ENCODE data around the gene CPNE4. TPM values are rescaled to one million over a fixed set of nuclear protein-coding genes. Genes with fewer than 3 reads are reported as not detected.

Gene CPNE4
- total and polyA plus RNA-seq, 9 of the 15 experiments (the other 6 are each of a cell fraction or from before 2014, with no cell fraction given) = not detected

DNA sequence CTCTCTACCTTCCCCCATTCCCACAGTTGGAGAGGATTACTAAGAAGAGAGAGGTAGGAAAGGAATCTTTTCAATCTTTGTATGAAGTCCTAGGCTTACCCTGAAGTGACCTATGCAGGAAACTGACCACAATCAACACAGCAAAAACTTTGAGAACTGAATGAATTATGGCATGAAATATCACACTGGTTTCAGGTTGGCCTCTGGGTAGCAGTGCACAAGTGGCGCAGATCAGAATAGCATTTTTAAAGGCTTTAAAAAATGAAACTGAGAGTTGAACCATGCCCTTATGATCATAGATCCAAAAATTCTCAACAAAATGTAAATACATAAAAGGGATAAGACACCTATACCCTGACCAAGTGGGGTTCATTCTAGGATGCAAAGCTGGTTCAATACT is 198.9 kb downstream of the CPNE4 start (continued):
- TF ChIP-seq, protein P1, sequence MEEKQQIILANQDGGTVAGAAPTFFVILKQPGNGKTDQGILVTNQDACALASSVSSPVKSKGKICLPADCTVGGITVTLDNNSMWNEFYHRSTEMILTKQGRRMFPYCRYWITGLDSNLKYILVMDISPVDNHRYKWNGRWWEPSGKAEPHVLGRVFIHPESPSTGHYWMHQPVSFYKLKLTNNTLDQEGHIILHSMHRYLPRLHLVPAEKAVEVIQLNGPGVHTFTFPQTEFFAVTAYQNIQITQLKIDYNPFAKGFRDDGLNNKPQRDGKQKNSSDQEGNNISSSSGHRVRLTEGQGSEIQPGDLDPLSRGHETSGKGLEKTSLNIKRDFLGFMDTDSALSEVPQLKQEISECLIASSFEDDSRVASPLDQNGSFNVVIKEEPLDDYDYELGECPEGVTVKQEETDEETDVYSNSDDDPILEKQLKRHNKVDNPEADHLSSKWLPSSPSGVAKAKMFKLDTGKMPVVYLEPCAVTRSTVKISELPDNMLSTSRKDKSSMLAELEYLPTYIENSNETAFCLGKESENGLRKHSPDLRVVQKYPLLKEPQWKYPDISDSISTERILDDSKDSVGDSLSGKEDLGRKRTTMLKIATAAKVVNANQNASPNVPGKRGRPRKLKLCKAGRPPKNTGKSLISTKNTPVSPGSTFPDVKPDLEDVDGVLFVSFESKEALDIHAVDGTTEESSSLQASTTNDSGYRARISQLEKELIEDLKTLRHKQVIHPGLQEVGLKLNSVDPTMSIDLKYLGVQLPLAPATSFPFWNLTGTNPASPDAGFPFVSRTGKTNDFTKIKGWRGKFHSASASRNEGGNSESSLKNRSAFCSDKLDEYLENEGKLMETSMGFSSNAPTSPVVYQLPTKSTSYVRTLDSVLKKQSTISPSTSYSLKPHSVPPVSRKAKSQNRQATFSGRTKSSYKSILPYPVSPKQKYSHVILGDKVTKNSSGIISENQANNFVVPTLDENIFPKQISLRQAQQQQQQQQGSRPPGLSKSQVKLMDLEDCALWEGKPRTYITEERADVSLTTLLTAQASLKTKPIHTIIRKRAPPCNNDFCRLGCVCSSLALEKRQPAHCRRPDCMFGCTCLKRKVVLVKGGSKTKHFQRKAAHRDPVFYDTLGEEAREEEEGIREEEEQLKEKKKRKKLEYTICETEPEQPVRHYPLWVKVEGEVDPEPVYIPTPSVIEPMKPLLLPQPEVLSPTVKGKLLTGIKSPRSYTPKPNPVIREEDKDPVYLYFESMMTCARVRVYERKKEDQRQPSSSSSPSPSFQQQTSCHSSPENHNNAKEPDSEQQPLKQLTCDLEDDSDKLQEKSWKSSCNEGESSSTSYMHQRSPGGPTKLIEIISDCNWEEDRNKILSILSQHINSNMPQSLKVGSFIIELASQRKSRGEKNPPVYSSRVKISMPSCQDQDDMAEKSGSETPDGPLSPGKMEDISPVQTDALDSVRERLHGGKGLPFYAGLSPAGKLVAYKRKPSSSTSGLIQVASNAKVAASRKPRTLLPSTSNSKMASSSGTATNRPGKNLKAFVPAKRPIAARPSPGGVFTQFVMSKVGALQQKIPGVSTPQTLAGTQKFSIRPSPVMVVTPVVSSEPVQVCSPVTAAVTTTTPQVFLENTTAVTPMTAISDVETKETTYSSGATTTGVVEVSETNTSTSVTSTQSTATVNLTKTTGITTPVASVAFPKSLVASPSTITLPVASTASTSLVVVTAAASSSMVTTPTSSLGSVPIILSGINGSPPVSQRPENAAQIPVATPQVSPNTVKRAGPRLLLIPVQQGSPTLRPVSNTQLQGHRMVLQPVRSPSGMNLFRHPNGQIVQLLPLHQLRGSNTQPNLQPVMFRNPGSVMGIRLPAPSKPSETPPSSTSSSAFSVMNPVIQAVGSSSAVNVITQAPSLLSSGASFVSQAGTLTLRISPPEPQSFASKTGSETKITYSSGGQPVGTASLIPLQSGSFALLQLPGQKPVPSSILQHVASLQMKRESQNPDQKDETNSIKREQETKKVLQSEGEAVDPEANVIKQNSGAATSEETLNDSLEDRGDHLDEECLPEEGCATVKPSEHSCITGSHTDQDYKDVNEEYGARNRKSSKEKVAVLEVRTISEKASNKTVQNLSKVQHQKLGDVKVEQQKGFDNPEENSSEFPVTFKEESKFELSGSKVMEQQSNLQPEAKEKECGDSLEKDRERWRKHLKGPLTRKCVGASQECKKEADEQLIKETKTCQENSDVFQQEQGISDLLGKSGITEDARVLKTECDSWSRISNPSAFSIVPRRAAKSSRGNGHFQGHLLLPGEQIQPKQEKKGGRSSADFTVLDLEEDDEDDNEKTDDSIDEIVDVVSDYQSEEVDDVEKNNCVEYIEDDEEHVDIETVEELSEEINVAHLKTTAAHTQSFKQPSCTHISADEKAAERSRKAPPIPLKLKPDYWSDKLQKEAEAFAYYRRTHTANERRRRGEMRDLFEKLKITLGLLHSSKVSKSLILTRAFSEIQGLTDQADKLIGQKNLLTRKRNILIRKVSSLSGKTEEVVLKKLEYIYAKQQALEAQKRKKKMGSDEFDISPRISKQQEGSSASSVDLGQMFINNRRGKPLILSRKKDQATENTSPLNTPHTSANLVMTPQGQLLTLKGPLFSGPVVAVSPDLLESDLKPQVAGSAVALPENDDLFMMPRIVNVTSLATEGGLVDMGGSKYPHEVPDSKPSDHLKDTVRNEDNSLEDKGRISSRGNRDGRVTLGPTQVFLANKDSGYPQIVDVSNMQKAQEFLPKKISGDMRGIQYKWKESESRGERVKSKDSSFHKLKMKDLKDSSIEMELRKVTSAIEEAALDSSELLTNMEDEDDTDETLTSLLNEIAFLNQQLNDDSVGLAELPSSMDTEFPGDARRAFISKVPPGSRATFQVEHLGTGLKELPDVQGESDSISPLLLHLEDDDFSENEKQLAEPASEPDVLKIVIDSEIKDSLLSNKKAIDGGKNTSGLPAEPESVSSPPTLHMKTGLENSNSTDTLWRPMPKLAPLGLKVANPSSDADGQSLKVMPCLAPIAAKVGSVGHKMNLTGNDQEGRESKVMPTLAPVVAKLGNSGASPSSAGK (IDR thresholded peaks at IDR 0.05) = no peak
- no peak for TF ChIP-seq LCOR (CRISPR knock-in tag; IDR thresholded peaks at IDR 0.05)
- no peak for TF ChIP-seq PCBP1 (IDR thresholded peaks at IDR 0.05; ENCODE audit: low read depth, low read length, poor library complexity, severe bottlenecking)
- TF ChIP-seq ZBTB1 (CRISPR knock-in tag; IDR thresholded peaks at IDR 0.05; ENCODE audit: borderline replicate concordance, low read depth) = no peak
- TF ChIP-seq, protein P2, sequence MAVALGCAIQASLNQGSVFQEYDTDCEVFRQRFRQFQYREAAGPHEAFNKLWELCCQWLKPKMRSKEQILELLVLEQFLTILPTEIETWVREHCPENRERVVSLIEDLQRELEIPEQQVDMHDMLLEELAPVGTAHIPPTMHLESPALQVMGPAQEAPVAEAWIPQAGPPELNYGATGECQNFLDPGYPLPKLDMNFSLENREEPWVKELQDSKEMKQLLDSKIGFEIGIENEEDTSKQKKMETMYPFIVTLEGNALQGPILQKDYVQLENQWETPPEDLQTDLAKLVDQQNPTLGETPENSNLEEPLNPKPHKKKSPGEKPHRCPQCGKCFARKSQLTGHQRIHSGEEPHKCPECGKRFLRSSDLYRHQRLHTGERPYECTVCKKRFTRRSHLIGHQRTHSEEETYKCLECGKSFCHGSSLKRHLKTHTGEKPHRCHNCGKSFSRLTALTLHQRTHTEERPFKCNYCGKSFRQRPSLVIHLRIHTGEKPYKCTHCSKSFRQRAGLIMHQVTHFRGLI (CRISPR knock-in tag; IDR thresholded peaks at IDR 0.05) = no peak
- no peak for TF ChIP-seq EWSR1 (IDR thresholded peaks at IDR 0.05; ENCODE audit: borderline replicate concordance, low read depth, partially characterized antibody)
- TF ChIP-seq KLF13 (tag; IDR thresholded peaks at IDR 0.05; ENCODE audit: borderline replicate concordance, low read depth) = no peak

Data from K562 (cell line).